ENCODE results near the gene CAPN7.

CAPN7 gene

GRCh38 chr3:15284121-15284889 is 78.3 kb downstream of the CAPN7 start:
- peaks cover 34% of the 10 kb centered on the region for H3K4me1 Mint-ChIP-seq
- no peak for ATAC-seq
- no peak overlapping the region for H3K4me3 Mint-ChIP-seq
- no peak overlapping the region for H3K27ac Mint-ChIP-seq
- no peaks in the 10 kb centered on the region for H3K36me3 Mint-ChIP-seq (ENCODE audit: low read depth)
- H3K9me3 Mint-ChIP-seq = no peaks in the 10 kb centered on the region
- no peak for DNase-seq
- no peaks in the 10 kb centered on the region for H3K27me3 Mint-ChIP-seq

GRCh38 chr3:15286022-15286421 is 80.0 kb downstream of the CAPN7 start:
- no peaks in the 10 kb centered on the region for H3K36me3 Mint-ChIP-seq (ENCODE audit: low read depth)
- no peak overlapping the region for H3K27ac Mint-ChIP-seq
- H3K27me3 Mint-ChIP-seq = no peaks in the 10 kb centered on the region
- H3K9me3 Mint-ChIP-seq = no peaks in the 10 kb centered on the region
- DNase-seq = no peak
- ATAC-seq = no peak
- no peak overlapping the region for H3K4me3 Mint-ChIP-seq
- H3K4me1 Mint-ChIP-seq = peaks cover 36% of the 10 kb centered on the region

DNA sequence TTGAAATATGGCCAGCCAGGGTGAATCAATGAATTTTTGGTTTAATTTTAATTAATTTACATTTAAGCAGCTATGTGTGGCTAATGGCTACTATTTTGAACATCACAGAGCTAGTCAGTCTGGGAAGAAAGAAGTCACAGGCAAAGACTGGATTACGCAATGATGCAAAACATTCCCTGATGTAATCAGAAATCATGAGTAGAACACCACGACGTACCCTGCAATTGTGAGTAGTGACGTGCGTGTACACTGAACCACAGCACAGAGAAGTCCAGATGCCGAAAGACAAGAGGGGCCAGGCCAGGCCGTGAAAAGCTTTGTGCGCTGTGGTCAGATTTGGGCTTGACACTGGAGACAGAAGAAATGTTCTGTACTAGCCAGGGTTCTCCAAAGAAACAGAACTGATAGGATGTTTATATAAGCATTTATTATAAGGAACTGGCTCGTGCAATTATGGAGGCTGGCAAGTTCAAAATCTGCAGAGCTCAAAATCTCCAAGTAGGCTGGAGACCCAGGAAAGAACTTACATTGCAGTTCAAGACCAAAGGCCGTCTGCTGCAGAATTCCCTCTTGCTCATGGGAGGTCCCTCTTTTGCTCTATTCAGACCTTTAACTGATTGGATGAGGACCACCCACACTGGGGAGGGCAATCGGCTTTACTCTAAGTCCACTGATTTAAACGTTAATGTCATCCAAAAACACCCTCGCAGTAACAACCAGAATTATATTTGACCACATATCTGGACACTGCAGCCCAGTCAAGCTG is 81.7 kb downstream of the CAPN7 start:
- no peak overlapping the region for H3K27ac Mint-ChIP-seq
- no peaks in the 10 kb centered on the region for H3K9me3 Mint-ChIP-seq
- H3K27me3 Mint-ChIP-seq = no peaks in the 10 kb centered on the region
- DNase-seq (no peak), ATAC-seq (no peak)
- no peak overlapping the region for H3K4me3 Mint-ChIP-seq
- peaks cover 52% of the 10 kb centered on the region for H3K4me1 Mint-ChIP-seq
- no peaks in the 10 kb centered on the region for H3K36me3 Mint-ChIP-seq (ENCODE audit: low read depth)

DNA sequence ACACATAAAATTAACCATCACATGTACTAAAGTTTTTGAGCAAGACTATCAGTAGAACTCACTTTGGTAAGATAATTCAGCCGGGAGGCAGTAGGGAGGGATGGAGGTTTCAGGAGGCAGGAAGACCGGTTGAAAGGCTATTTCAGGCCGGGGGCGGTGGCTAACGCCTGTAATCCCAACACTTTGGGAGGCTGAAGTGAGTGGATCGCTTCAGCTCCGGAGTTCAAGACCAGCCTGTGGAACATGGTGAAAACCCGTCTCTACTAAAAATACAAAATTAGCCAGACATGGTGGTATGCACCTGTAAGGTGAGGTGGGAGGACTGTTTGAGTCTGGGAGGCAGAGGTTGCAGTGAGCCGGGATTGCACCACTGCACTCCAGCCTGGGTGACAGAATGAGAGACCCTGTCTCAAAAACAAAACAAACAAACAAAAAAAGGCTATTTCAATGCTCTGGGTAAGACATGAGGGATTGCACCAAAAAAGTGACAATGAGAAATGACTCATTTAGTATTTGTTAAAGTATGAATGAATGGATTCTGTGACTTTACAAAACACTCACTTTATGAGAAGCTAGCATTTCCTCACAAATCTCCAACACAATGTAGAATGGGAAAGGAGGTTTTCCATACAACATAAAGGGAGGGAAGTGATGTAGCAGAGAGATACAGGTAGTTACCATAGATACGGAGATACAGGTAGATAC is 82.4 kb downstream of the CAPN7 start:
- Mint-ChIP-seq H3K36me3 (ENCODE audit: low read depth) (no peaks in the 10 kb centered on the region), H3K4me3 (no peak overlapping the region), H3K9me3 (no peaks in the 10 kb centered on the region), H3K4me1 (peaks cover 56% of the 10 kb centered on the region), H3K27ac (no peak overlapping the region), H3K27me3 (no peaks in the 10 kb centered on the region)
- ATAC-seq (no peak), DNase-seq (no peak)

DNA sequence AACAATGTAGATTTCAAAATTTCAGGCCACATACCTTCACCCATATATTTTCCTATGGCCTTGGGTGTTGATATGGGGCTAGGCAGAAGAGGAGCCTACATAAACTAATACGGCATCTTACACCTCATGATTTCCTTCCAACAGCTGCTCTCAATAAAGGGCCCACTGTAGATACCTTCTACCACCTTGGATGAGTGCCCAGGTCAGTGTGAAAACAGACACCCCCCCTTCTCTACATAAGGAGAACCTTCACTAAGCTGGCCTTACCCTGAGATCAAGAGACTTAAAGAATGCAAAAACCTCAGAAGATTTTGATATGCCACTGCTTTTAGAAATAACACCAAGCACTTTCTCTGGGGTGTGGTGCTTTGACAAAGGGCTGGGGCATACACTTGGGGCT is 83.6 kb downstream of the CAPN7 start:
- Mint-ChIP-seq H3K4me3 (no peak overlapping the region), H3K9me3 (no peaks in the 10 kb centered on the region), H3K36me3 (ENCODE audit: low read depth) (no peaks in the 10 kb centered on the region), H3K27ac (no peak overlapping the region), H3K4me1 (peaks cover 55% of the 10 kb centered on the region), H3K27me3 (no peaks in the 10 kb centered on the region)
- ATAC-seq (no peak), DNase-seq (no peak)

GRCh38 chr3:15290736-15291135 is 84.7 kb downstream of the CAPN7 start:
- H3K4me1 Mint-ChIP-seq = peaks cover 64% of the 10 kb centered on the region
- ATAC-seq (no peak), DNase-seq (no peak)
- peaks cover 2% of the 10 kb centered on the region for H3K36me3 Mint-ChIP-seq (ENCODE audit: low read depth)
- H3K4me3 Mint-ChIP-seq = no peak overlapping the region
- H3K27ac Mint-ChIP-seq = no peak overlapping the region
- no peaks in the 10 kb centered on the region for H3K27me3 Mint-ChIP-seq
- no peaks in the 10 kb centered on the region for H3K9me3 Mint-ChIP-seq

- Mint-ChIP-seq H3K36me3 (ENCODE audit: low read depth) (peaks cover 2% of the 10 kb centered on the region), H3K27ac (peak overlapping the region; percentile 78), H3K9me3 (no peaks in the 10 kb centered on the region), H3K4me1 (peaks cover 68% of the 10 kb centered on the region), H3K27me3 (no peaks in the 10 kb centered on the region), H3K4me3 (peak overlapping the region; percentile 37)
- peak; percentile 64 for DNase-seq
- ATAC-seq = peak; percentile 95
These were observed 85.8 kb downstream of the CAPN7 start for GRCh38 chr3:15291589-15292541.

DNA sequence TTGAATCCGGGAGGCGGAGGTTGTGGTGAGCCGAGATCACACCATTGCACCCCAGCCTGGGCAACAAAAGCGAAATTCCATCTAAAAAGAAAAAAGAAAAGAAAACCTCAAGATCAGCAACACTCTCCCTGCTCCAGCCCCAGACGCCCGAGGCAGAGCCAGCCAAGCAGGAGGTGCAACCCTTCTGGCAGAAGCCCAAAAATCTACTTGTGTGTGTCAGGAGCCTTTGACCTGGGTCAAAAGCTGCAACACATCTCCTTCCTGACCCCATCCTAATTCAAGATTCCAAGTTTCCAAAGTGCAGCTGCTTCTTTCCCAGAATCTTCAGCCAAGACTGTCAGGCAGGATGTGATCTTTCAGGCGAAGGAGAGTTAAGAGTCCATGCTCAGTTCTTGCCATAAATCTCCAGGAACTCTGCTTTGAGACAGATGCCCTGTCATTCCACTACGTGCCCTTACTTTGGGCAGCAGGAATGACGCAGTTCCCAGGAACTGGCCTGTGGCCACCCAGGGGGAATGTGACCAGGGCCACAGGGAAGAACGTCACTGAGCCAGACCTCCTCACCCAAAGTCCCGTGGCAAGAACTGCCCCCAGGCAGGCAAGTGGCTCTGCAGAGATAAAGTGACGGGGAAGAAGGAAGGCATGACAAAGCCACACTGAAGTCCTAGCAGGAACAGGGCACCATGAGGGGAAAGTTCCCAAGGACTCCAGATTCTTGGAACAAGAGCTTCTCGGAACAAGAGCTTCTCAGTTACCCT is 86.9 kb downstream of the CAPN7 start:
- peaks cover 72% of the 10 kb centered on the region for H3K4me1 Mint-ChIP-seq
- DNase-seq (no peak), ATAC-seq (no peak)
- H3K9me3 Mint-ChIP-seq = no peaks in the 10 kb centered on the region
- H3K27me3 Mint-ChIP-seq = no peaks in the 10 kb centered on the region
- peak overlapping the region; percentile 18 for H3K27ac Mint-ChIP-seq
- no peak overlapping the region for H3K4me3 Mint-ChIP-seq
- peaks cover 2% of the 10 kb centered on the region for H3K36me3 Mint-ChIP-seq (ENCODE audit: low read depth)

- no peak for DNase-seq
- H3K9me3 Mint-ChIP-seq = no peaks in the 10 kb centered on the region
- peaks cover 65% of the 10 kb centered on the region for H3K4me1 Mint-ChIP-seq
- H3K4me3 Mint-ChIP-seq = no peak overlapping the region
- H3K27ac Mint-ChIP-seq = no peak overlapping the region
- peaks cover 4% of the 10 kb centered on the region for H3K36me3 Mint-ChIP-seq (ENCODE audit: low read depth)
- H3K27me3 Mint-ChIP-seq = no peaks in the 10 kb centered on the region
- ATAC-seq = no peak
These were observed 88.9 kb downstream of the CAPN7 start for GRCh38 chr3:15294929-15295328.

GRCh38 chr3:15295506-15295905 is 89.5 kb downstream of the CAPN7 start:
- H3K27ac Mint-ChIP-seq = no peak overlapping the region
- H3K36me3 Mint-ChIP-seq (ENCODE audit: low read depth) = peaks cover 4% of the 10 kb centered on the region
- H3K4me1 Mint-ChIP-seq = peaks cover 65% of the 10 kb centered on the region

DNA sequence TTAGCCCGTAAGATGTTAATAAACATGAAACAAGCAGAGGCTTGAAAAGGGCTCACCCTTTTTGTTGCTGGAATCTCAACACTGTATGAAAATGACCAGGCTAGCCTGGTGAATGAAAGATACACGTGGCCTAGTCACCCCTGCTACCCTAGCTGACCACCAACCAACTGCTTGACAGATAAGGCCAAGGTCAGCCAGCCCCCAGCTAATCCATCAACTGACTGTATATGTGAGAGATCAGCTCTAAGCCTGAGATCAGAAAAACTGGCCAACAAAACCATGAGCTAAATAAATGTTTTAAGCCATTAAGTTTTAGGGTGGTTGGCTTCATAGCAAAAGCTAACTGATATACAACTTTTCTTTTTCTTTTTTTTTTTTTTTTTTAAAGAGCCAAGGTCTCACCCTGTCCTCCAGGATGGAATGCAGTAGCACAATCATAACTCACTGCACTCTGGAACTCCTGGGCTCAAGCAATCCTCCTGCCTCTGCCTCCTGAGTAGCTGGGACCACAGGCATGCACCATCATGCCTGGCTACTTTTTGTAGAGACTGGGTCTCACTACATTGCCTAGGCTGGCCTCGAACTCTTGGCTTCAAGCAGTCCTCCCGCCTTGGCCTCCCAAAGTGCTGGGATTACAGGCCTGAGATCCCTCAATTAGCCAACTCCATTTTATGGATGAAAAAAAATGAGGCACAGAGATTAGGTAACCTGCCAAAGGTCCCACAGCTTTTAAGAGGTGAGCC is 91.7 kb downstream of the CAPN7 start:
- H3K27ac Mint-ChIP-seq = no peak overlapping the region
- H3K27me3 Mint-ChIP-seq = no peaks in the 10 kb centered on the region
- peaks cover 52% of the 10 kb centered on the region for H3K4me1 Mint-ChIP-seq
- no peaks in the 10 kb centered on the region for H3K9me3 Mint-ChIP-seq
- DNase-seq (no peak), ATAC-seq (no peak)
- peaks cover 4% of the 10 kb centered on the region for H3K36me3 Mint-ChIP-seq (ENCODE audit: low read depth)
- H3K4me3 Mint-ChIP-seq = no peak overlapping the region

More at GRCh38 chr3:15295506-15295905, 89.5 kb downstream of the CAPN7 start:
- H3K27me3 Mint-ChIP-seq = no peaks in the 10 kb centered on the region
- DNase-seq (no peak), ATAC-seq (no peak)
- H3K4me3 Mint-ChIP-seq = no peak overlapping the region
- H3K9me3 Mint-ChIP-seq = no peaks in the 10 kb centered on the region

GRCh38 chr3:15298504-15298903 is 92.5 kb downstream of the CAPN7 start:
- H3K9me3 Mint-ChIP-seq = no peaks in the 10 kb centered on the region
- H3K4me1 Mint-ChIP-seq = peaks cover 47% of the 10 kb centered on the region
- H3K4me3 Mint-ChIP-seq = no peak overlapping the region
- ATAC-seq = no peak
- H3K27ac Mint-ChIP-seq = peak overlapping the region; percentile 1
- no peak for DNase-seq
- H3K36me3 Mint-ChIP-seq (ENCODE audit: low read depth) = peaks cover 4% of the 10 kb centered on the region
- H3K27me3 Mint-ChIP-seq = no peaks in the 10 kb centered on the region

DNA sequence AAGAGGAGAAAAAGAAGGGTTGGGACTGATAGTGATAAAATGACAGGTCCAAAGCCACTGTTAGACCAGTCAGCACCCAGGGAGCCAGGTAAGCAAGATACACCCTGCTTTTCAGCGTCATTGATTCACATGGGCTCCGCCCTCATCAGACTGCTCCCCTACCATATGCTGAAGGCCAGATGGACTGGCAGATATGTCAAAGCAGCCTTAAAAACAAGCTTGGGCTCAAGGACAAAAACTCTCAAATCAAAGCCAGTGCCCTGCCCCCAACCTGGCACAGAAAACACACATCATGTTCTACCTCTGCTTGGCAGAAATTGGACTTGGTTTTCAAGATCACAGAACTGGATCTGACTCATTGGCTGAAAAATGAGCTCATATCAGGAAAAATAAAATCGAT is 93.0 kb downstream of the CAPN7 start:
- Mint-ChIP-seq H3K27me3 (no peaks in the 10 kb centered on the region), H3K4me1 (peaks cover 47% of the 10 kb centered on the region), H3K36me3 (ENCODE audit: low read depth) (peaks cover 4% of the 10 kb centered on the region), H3K4me3 (no peak overlapping the region), H3K27ac (no peak overlapping the region), H3K9me3 (no peaks in the 10 kb centered on the region)
- ATAC-seq = no peak
- no peak for DNase-seq
